NCI-H510A (cell line): ENCODE measurements around the gene MLLT1.

ENCODE experiments used
- DNase-seq: peaks from one replicate; lab custom pipeline; 2025; lab: John Stamatoyannopoulos, UW

Gene MLLT1

GRCh38 chr19:6275170-6275744 is 4.5 kb downstream of the MLLT1 start:
- no peak for DNase-seq

- DNase-seq = no peak
Observed at GRCh38 chr19:6274756-6275155, 5.0 kb downstream of the MLLT1 start.

- DNase-seq = no peak
Observed at GRCh38 chr19:6273701-6274601, 5.8 kb downstream of the MLLT1 start.

- DNase-seq = no peak
Observed at GRCh38 chr19:6272913-6273600, 6.7 kb downstream of the MLLT1 start.

GRCh38 chr19:6272411-6272791 is 7.4 kb downstream of the MLLT1 start:
- no peak for DNase-seq

- DNase-seq = no peak
Observed at GRCh38 chr19:6271721-6272410, 7.9 kb downstream of the MLLT1 start.

- no peak for DNase-seq
Observed at GRCh38 chr19:6271251-6271650, 8.5 kb downstream of the MLLT1 start.

- DNase-seq = no peak
Observed at GRCh38 chr19:6270822-6271221, 9.0 kb downstream of the MLLT1 start.

GRCh38 chr19:6270076-6270745 is 9.6 kb downstream of the MLLT1 start:
- DNase-seq = no peak

- DNase-seq = no peak
Observed at GRCh38 chr19:6269101-6269886, 10.5 kb downstream of the MLLT1 start.

- DNase-seq = no peak
Observed at GRCh38 chr19:6268382-6268771, 11.4 kb downstream of the MLLT1 start.

GRCh38 chr19:6267552-6268381 is 12.0 kb downstream of the MLLT1 start:
- no peak for DNase-seq

- no peak for DNase-seq
Observed at GRCh38 chr19:6264803-6265202, 15.0 kb downstream of the MLLT1 start.

GRCh38 chr19:6263735-6264444 is 15.9 kb downstream of the MLLT1 start:
- DNase-seq = no peak

GRCh38 chr19:6263306-6263705 is 16.5 kb downstream of the MLLT1 start:
- DNase-seq = no peak

- DNase-seq = no peak
Observed at GRCh38 chr19:6262519-6262918, 17.3 kb downstream of the MLLT1 start.

- DNase-seq = no peak
Observed at GRCh38 chr19:6261883-6262282, 17.9 kb downstream of the MLLT1 start.

GRCh38 chr19:6260912-6261650 is 18.7 kb downstream of the MLLT1 start:
- DNase-seq = no peak

GRCh38 chr19:6260376-6260775 is 19.4 kb downstream of the MLLT1 start:
- DNase-seq = no peak
